Neural cell (in vitro differentiated cells): ENCODE data around the gene LDLRAD3.

Experiments used
- CTCF ChIP-seq: fragments of 450-650 bp; IDR thresholded peaks from 2 replicates; pipeline ENCODE4 v1.5.1; 2014; ENCODE audit warnings: antibody characterized with exemption, mild to moderate bottlenecking, moderate library complexity; ENCODE audit not compliant: poor library complexity, severe bottlenecking
- EZH2 ChIP-seq: fragments of 200-600, 300-800 bp; shearing (Covaris generic), sonication (generic); IDR thresholded peaks from 2 replicates; pipeline ENCODE4 v1.6.1; 2014; ENCODE audit warnings: antibody characterized with exemption, low read length, borderline replicate concordance, mild to moderate bottlenecking; ENCODE audit not compliant: insufficient read depth, poor library complexity, severe bottlenecking
- POLR2AphosphoS5 ChIP-seq: IDR thresholded peaks from 2 replicates; pipeline ENCODE4 v1.6.1; 2012
- TF ChIP-seq, protein P1 (sequence below): IDR thresholded peaks from 2 replicates; pipeline ENCODE4 v1.6.1; 2012; ENCODE audit warnings: borderline replicate concordance

DNA sequence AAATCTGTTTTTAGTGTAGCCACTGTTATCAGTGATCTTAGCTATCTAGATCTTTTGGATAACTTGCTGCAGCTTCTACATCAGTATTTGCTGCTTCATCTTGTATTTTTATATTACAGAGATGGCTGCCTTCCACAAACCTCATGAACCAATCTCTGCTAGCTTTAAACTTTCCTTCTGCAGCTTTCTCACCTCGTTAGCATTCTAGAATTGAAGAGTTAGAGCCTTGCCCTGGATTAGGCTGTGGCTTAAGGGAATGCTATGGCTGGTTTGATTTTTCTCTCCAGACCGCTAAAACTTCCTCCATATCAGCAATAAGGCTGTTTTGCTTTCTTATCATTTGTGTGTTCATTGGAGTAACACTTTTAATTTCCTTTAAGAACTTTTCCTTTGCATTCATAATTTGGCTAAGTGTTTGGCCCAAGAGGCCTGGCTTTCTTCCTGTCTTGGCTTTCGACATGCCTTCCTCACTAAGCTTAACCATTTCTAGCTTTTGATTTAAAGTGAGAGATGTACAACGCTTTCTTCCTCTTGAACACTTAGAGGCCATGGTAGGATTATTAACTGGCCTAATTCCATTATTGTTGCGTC, 51.9 kb downstream of the LDLRAD3 start:
- no peak for TF ChIP-seq POLR2AphosphoS5
- TF ChIP-seq, protein P1, sequence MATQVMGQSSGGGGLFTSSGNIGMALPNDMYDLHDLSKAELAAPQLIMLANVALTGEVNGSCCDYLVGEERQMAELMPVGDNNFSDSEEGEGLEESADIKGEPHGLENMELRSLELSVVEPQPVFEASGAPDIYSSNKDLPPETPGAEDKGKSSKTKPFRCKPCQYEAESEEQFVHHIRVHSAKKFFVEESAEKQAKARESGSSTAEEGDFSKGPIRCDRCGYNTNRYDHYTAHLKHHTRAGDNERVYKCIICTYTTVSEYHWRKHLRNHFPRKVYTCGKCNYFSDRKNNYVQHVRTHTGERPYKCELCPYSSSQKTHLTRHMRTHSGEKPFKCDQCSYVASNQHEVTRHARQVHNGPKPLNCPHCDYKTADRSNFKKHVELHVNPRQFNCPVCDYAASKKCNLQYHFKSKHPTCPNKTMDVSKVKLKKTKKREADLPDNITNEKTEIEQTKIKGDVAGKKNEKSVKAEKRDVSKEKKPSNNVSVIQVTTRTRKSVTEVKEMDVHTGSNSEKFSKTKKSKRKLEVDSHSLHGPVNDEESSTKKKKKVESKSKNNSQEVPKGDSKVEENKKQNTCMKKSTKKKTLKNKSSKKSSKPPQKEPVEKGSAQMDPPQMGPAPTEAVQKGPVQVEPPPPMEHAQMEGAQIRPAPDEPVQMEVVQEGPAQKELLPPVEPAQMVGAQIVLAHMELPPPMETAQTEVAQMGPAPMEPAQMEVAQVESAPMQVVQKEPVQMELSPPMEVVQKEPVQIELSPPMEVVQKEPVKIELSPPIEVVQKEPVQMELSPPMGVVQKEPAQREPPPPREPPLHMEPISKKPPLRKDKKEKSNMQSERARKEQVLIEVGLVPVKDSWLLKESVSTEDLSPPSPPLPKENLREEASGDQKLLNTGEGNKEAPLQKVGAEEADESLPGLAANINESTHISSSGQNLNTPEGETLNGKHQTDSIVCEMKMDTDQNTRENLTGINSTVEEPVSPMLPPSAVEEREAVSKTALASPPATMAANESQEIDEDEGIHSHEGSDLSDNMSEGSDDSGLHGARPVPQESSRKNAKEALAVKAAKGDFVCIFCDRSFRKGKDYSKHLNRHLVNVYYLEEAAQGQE: no peak
- no peak for TF ChIP-seq CTCF
- no peak for TF ChIP-seq EZH2
